NT2/D1 (cell line): ENCODE results near the gene ODAD2.

Source experiments
- YY1 ChIP-seq: IDR thresholded peaks from 2 replicates; pipeline ENCODE4 v1.6.1; 2011; ENCODE audit not compliant: insufficient read length, insufficient read depth
- ZNF274 ChIP-seq: IDR thresholded peaks from 2 replicates; pipeline ENCODE4 v1.6.1; 2011; ENCODE audit warnings: mild to moderate bottlenecking, low read depth, low read length

- TF ChIP-seq ZNF274 (no peak), YY1 (no peak)
These were observed 3.6 kb downstream of the ODAD2 start for GRCh38 chr10:27995311-27995710.
